Activated CD8-positive, alpha-beta memory T cell treated with anti-CD3 and anti-CD28 coated beads for 4 hours (primary cell): ENCODE results near the gene EBF4.

ENCODE experiments used
- DNase-seq, 2 donors: peaks; one replicate each; pipeline ENCODE4 v3.0.0-alpha.2; 2020; ENCODE audit warnings: low read depth in 2 of 2

Gene EBF4

DNA sequence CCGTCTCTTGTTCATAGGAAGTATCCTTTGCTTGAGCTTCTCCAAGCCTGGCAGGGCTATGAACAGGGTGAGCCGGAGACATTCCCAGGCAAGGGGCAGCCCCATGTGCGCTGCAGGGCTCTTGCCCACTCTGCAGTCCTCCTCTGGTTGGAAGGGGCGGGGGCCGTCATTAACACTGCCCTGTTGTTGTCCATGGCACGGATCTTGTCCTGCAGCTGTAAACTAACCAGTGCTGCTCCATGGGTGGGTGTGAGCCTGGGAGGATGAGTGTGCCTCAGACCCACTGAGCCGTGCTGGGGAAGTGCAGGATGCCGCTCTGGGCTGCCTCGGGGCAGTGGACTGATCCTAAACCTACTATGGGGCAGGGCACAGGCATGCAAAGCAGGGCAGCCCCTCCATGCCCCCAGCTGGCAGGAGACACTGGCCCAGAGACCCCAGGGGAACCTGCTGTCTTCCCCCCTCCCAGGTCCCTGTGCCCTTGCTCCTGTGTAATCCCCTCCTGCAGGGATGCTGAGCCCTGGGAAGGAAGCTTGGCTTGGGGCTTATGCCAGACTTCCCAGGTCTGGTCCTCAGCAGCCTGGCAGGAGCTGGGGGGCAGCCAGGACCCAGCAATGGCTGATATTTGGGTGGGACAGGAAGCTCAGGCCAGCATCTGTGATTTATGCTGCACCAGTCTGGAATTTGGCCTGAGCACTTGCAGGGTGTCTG lies 8.5 kb downstream of the EBF4 start:
- DNase-seq: no peak

DNA sequence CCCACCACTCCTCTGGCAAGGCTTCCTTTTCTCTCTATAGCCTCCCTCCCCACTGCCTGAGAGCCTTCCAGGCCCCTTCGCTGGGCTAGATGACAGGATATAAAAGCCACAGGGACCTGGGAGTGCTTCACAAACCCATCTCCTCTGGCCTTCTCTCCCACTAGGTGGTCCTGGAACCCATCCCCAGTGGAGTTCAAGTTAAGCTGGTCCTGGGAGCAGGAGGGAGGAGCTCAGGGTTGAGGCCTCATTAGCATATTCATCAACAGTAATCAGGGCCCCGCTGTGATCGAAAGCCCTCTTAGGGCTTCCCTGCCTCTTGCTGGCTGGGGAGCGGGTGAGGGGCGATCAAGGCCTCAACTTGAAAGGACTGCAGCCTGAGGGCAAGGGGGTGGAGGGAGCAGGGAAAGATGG lies 9.1 kb downstream of the EBF4 start:
- no peak for DNase-seq

DNA sequence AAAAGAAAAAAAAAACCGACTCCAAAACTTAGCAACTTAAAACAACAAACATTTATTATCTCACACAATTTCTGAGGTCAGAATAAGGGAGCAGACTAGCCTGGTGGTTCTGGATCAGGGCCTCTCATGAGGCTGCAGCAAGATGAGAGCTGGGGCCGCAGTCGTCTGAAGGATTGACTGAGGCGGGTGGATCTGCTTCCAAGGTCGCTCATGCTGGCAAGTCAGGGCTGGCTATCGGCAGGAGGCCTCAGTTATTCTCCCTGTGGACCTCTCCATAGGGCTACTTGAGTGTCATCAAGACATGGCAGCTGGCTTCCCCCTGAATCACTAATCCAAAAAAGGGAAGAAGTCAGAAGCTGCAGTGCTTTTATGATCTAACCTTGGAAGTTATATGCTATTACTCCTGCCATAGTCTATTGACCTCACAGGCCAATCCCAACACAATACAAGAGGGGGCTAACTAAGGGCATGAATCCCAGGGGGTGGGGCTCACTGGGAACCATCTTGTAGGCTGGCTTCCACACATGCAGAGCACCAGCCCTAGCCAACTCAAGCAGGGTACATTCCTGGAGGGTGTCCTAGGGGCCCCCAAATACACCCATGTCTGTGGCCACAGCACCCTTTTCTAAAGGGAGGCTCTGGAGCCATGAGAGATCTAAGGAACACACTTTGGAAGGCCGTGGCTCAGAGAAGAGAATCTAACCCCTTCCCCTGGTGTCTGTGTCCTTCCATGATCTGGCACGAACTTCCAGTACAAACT lies 11.3 kb downstream of the EBF4 start:
- DNase-seq: no peak

DNA sequence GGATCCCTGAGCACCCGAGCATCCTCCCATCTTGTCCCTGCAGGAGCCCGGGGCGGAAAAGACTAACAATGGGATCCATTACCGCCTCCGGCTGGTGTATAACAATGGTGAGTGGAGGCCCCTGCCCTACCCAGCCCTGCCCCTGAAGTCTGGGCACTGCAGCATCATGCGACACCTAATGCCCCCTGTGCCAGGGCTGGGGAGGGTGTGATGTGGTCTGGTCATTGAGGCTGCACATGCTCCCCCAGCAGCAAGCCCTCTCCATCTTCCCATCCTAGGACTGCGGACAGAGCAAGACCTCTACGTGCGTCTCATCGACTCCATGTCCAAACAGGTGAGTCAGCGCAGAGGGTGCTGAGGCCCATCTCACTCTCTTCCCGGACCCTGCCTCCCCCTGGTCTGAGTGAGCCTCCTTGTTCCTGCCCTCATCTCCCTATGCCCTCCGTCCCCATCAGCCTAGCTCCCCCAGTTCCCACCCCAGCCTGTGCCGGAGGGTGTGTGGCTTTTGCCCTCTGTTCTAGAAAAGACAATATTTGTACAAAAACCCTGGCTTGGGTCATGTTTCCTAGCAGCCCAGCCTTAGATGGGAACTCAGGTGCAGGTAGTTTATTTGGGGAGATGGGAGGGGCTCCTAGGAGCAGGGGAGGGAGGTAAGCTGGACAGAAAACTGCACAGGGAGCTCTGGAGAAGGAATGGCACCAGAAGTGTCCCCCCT lies 13.5 kb downstream of the EBF4 start:
- no peak for DNase-seq

DNA sequence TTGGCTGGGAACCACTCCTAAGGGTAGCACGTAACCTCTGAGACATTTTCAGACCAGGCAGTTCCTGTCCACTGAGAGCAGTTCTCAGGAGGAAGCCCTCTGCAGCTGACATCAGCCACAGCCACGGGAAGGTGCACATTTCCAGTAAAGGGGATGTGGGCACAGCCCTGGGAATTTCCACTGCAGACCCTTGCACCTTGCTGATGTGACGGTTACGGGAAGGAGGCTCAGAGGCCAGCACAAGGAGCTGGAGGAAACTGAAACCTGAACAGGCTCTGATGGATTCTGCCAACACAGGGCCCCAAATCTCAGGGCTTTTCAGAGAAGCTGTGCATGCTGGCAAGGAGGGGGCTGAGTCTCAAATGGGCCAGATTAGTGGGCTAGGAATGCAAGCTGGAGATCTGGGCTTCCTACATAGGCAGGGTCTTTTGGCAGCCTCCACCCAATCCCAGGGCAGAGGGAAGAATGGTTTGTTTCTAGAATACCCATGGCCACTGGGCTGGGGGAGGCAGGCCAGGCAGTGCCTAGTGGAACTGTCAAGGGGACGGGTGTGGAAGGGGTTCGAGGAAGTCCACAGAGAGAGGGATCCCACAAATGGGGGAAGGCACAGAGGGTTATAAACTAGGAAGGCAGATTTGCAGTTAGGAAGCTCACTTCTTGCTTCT lies 14.2 kb downstream of the EBF4 start:
- DNase-seq: no peak

DNA sequence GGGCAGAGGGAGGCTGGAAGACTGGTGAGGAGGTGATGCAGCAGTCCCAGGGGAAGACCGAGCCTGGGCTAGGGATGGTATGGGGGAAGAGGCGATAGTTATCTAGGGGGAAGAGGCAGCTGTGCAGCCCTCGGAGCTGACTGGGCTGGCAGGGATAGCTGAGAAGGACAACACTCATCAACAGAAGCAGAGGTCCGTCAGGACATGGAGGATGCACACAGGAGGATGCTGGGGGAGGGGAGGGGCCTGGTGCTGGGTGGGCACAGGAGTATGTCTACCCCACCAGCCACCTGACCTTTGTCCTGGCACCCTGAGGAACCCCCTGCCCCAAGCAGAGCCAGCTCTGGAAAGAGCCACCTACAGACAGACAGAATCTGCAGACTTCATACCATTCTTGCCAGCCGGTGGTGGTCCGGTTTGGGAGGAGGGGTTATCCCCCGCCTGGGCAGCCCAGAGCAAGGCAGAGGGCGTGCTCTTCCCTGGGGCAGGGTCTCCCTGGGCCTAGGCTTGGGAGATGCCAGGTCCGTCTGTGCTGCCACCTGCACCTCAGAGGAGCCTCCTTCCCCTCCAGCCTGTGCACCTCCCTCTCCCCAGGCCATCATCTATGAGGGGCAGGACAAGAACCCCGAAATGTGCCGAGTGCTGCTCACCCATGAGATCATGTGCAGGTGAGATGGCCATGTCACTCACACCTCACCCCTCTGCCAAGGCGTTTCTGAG lies 14.9 kb downstream of the EBF4 start:
- no peak for DNase-seq

DNA sequence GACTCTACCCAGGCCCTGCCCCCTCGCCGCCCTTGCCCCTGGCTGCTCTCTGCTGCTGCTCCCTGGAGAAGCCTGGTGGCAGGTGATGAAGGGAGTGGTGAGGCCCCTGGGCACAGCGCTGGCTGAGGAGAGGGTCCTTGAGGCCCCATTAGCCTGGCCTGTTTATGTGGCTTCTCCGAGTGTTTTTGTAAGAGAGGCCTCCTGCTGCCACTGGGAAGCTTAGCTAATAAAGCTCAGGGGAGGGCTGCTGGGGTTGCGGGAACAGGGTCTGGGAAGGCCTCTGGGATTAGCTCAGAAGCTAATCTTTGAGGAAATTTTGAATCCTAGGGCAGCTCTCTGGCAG lies 15.5 kb downstream of the EBF4 start:
- no peak for DNase-seq

DNA sequence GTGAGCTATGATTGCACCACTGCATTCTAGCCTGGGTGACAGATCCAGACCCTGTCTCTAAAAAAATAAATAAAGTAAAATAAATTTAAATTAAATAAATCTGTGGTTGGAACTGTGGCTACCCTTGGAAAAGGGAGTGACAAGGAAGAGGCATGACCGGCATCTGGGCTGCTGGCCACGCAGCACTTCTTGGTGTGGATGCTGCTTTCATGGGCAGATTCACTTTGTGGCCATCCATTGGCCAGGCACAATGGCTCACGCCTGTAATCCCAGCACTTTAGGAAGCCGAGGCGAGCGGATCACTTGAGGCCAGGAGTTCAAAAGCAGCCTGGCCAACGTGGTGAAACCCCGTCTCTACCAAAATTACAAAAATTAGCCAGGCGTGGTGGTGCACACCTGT lies 16.1 kb downstream of the EBF4 start:
- DNase-seq: no peak

DNA sequence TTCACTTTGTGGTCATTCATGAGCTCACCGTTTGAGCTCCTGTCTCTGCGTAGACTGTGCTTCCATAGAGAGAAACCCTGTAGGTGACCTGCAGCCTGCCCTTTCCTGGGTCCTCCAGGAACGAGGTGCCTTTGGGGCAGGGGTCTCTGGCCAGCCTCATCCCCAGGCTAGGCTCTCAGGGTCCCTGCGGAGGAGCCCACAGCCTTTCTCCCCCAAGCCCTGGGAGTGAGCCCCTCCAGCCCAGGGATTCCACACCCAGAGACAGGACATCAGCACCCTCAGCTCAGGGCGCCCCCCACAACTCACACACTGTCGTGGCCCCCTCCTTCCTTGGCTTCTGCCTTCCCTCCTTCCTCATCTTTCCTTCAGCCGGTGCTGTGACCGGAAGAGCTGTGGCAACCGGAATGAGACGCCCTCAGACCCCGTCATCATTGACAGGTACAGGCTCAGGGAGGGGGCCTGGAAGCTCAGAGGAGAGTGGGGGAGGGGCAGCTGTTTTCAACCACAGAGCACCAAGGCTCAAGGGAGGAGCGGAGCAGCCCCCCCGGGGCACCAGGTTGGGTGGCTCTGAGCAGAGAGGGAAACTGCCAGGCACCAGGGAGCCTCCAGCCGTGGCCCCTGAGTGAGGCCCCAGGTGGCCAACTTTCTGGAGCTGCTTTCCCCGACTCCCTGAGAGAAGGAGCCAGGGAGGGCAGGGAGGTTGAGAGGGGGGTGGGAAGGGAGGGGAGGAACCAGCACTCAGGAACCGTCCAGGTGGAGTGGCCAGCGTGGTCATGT lies 16.8 kb downstream of the EBF4 start:
- no peak for DNase-seq

DNA sequence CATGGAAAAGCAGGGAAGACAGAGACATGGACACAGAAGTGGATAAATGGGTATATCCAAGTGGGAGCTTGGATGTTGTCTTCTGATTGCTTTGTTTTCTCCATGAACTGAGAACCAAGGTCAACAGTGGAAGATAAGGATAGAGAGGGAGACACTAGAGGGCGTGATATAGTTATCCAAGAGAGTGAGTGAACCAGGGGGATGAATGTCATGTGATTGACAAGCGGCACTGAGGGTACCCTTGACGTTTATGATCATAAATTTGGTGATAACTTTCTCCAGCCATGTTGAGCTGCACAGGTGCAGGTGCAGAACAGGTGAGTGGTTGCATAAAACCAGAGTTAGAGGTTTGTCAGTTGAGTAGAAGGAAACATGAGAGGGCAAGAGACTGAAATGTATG lies 20.7 kb downstream of the EBF4 start:
- DNase-seq: no peak

DNA sequence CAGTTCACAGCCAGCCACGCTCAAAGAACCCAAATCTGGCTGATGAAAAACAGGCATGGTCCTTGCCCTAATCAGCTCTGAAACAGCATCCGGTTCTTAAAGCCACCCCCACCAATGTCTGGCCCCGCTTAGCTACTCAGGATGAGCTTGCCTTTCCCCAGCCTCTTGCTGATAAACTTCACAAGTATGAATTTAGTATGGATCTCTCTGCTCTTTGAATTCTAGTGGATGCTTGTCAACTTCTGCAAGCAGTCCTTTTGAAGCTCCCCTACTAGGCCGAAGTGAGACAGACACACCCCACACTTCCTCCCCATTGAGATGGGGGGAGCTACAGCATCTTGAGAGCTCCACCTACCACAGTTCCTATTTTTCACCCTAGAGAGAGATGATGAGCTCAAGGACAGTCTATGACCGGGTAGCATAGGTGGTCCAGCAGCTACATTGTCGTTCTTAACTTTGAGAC lies 36.7 kb downstream of the EBF4 start:
- DNase-seq: no peak

DNA sequence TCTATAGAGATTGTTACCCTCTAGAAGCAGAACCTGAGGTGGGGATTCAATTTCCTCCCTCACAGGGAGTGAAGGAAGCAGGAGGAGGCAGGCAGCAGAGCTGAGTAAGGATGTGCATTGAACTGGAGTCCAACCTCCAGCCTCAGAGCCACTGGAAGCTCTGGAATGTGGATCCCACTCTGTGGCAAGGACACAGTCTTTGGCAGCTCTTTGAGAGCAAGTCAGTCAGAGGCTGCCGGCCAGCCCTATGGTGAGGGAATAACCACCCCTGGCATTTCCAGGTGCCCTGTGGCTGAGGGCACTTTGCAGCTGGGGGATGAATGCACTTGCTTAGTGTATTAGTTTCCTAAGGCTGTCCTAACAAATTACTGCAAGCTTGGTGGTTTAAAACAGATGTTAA lies 37.2 kb downstream of the EBF4 start:
- no peak for DNase-seq

DNA sequence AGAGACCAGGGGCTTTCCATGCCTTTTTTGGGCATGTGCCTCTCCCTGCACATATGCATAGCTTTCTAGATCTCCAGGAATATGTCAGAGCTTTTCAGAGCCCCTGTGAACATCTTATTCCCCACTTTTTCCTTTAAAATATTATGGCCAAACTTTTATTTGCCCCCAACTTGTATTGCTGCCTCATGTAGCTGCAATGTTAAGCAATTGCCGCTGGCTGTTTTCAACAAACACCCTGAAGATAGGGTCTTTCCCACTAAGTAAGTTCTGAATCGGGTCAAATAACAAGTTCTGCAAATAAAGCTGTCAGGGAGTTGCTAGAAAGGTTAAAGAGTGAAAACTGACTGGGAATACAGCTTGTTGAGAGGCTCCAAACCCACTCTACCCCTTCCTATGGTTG lies 42.3 kb downstream of the EBF4 start:
- DNase-seq: no peak

DNA sequence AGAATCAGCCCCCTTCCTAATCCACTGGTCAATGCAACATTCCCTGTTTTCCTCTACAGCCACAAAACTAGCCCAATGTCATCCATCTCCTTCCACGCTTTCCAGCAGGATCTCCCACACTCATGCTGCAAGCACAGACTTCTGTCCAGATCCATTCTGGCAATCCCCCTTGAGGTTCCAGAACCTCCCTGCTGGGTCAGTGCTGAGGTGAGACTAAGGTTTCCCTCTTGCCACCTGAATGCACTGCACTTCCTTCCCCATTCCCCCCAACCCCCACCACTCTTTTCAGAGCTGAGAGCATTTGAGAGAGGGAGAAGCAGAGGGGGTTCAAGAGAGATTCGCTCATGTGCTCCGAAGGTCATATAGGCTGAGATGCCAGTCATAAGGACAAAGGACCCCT lies 43.9 kb downstream of the EBF4 start:
- no peak for DNase-seq

DNA sequence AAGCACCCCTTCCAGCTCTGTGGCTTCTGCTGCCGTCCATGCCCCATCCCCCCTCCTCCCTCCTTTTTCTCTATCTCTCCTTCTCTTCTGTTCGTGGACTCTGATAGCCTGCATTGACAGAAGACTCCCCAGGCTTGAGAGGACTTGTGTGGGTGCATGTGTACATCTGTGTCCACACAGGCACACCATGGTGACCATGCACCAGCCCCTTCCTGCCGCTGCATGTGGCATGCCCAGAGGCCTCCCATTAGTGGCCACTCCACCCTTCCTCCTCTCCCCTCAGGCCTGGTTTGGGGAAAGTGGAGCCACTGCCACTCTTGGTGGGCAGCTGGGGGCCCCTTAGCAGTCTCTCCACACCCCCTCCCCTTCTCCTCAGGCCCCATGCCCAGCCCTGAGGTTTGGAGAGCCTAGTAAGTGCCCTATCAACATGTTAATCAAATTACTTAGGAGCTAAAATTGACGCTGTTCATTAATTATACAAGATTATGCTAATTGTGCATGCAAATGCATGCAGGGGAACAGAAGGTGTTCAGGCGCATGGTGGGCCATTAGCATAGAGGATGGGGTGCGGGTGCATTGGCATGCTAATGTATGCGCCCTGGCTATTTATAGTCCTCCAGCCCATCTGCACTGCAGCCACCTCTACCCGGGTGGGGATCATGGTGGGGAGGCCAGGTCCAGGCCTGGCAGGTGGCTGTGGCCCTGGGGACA lies 45.9 kb downstream of the EBF4 start:
- no peak for DNase-seq

DNA sequence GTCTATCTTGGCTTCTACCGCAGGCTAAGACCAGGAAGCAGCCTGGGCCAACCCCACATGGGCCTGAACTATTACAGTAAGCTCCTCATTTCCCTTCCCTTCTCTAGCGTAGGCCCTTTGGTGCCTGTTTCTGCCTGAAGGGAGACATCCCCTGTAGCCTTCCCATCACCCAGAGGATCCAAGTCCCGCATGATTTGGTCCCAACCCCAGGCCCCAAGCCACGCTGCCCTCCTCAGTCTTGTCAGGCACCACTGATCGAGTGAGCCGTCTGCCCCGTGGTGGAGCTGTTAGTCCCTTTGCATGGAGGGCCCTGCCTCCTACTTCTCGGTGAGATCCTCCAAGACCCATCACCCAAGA lies 46.4 kb downstream of the EBF4 start:
- no peak for DNase-seq

DNA sequence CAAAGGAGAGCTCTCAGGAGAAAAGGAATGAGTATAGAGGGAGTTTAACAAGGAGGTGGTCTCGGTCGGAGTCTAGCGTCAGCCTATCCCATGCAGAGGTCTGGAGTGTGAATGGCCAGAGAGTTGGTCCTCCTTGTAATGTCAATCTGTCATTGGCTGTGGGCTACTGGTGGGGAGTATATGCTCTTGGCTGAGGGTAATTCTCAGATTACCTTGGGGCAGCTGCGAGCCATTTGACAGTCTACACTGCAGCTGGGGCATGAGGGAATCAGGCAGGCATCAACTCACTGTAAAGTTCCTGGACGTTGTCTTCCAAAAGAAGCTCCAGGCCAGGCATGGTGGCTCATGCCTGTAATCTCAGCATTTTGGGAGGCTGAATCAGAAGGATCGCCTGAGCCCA lies 48.1 kb downstream of the EBF4 start:
- no peak for DNase-seq

DNA sequence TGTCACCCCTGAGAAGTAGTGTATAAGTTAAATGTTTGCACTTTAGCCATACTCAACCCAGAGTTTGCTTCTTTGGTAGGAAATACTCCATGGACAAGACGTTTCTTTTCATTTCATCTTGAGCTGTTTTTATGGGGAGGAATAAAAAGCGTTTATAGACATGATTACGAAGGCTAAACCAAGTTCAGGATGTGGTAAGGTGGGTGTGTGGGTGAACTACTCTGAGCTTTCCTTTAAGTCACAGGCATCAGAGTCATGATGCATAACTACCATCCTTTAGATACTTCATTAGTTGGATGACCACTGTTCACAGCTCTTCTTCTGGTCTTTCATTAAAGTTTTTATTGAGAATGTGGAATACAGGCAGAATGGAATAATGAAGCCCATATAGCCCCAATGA lies 48.9 kb downstream of the EBF4 start:
- peak in 1 of 2 donors; percentile 34 for DNase-seq

DNA sequence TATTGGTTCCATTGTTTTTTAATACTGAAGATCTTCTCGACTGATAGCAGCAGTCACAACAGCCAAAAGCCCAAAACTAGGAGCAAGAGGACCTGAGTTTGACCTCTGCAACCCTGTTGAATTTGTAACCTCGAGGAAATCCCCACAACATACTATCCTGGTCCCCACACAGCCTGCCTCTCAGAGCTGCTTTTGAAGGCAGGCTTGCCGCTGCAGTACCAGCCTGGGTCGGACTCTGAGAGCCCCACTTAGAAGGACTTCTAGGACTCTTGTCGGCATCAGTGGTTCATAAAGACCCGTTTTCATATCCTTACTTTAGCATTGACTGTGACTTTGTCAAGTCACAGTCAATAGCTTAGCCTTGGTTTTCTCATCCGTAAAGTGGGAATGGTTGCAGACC lies 49.3 kb downstream of the EBF4 start:
- no peak for DNase-seq

DNA sequence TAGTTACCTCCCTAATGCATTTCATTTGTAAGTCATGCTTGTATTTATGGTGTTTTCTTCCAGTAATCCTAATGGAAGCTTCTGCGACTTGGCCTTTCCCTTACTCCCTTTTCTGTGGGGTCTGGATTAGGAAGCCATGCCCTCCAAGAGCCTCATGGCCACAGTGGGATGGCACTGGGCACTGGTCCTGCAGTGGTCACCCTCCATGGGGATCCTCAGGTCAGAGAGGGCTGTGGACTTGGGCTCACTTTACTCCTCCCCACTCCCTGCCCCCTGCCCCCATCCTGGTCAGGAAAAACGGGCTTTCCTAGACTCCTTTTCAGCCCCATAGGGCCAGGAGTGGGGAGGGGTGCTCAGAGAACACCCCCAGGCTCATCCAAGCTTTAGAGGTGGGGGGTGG lies 49.9 kb downstream of the EBF4 start:
- no peak for DNase-seq
